Hematopoietic multipotent progenitor cell (in vitro differentiated cells): Measurements from ENCODE around the gene PALM. TPM values are rescaled to one million over a fixed set of nuclear protein-coding genes. Genes with fewer than 3 reads are reported as not detected.
"Not testable (repeated sequence)": the region's sequence is repeated elsewhere in the genome, so short reads cannot be mapped to it uniquely, and the experiment has no call there.

Source experiments
- DNase-seq, 3 donors: peaks; one replicate each; pipeline ENCODE4 v3.0.0-alpha.2; 2011 to 2015; ENCODE audit warnings: low read depth in 2 of 3, low spot score in 2 of 3
- total RNA-seq: library from RNA; depleted of rRNA; stranded (reverse); fragments of >200 nt; gene quantifications from one replicate; pipeline ENCODE4 v1.2.3, GENCODE V29; 2012

Gene PALM
- total RNA-seq, result 15.6 TPM

GRCh38 chr19:708154-709143 is at the start of gene PALM:
TSS of gene PALM (plus strand) at chr19:708935. CDS start at chr19:709147, 212 bp downstream.
- peak in 2 of 3 donors; percentile 43 to 65 for DNase-seq

DNA sequence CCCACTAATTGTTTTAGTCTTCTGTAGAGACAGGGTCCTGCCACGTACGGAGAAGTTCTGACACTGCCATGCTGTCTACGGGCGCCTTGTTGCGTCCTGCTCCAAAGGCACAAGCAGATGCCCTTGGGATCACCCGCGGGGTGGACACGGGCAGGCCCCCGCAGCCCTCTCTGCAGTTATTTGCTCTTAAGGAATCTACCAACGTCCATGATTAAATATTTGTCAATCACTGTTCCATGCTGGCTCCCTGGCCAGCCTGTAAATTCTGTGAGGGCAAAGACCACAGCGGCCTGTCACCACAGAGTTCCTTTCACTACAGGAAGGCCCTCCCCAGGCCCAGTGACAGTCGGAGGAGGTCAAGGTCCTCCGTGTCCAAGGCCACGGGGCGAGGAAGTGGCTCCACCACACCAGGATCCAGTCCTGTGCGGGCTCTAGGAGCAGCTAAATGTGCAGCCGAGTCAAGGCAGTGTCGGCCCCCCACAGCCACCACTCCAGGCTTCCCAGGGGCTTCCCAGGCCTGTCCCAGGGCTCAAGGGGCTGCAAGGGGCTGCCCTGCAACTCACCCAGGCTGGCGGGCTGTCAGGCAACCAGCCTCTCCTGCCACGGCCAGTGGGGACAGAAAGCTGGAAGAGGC is 47.8 kb upstream of the PALM start:
- DNase-seq, result no peak

GRCh38 chr19:661427-662196 is 47.1 kb upstream of the PALM start:
- peak; percentile 41 to 75 (median 58) for DNase-seq

- DNase-seq, result peak in 2 of 3 donors; percentile 55 to 69
Observed at GRCh38 chr19:662207-662961, 46.4 kb upstream of the PALM start.

- peak; percentile 85 to 88 (median 86) for DNase-seq
Observed at GRCh38 chr19:662962-663681, 45.6 kb upstream of the PALM start, which contains the start of gene RNF126. TSS of gene RNF126 (minus strand) at chr19:663214. CDS start at chr19:663121, 93 bp downstream.

GRCh38 chr19:663682-664117 is 45.0 kb upstream of the PALM start:
- no peak for DNase-seq

- DNase-seq, result peak; percentile 73 to 87 (median 86)
Observed at GRCh38 chr19:664913-665443, 43.8 kb upstream of the PALM start.

DNA sequence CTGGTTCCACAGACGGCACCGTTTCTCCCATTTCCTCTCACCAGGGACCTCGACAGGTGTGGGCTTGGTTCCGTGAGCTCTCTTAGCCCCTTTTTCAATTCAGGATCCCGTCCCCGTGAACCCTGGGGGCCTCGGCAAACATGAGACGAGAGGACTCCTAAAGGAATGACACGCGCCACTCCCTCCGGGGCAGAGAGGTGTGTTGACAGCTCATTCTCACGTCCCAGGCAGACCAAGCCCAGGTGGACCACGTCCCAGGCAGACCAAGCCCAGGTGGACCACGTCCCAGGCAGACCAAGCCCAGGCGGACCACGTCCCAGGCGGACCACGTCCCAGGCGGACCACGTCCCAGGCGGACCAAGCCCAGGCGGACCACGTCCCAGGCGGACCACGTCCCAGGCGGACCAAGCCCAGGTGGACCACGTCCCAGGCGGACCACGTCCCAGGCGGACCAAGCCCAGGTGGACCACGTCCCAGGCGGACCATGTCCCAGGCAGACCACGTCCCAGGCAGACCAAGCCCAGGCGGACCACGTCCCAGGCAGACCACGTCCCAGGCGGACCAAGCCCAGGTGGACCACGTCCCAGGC is 41.7 kb upstream of the PALM start:
- DNase-seq, result not testable (repeated sequence)

- DNase-seq, result peak in 2 of 3 donors; percentile 88 to 95
Observed at GRCh38 chr19:668675-669434, 39.9 kb upstream of the PALM start.

DNA sequence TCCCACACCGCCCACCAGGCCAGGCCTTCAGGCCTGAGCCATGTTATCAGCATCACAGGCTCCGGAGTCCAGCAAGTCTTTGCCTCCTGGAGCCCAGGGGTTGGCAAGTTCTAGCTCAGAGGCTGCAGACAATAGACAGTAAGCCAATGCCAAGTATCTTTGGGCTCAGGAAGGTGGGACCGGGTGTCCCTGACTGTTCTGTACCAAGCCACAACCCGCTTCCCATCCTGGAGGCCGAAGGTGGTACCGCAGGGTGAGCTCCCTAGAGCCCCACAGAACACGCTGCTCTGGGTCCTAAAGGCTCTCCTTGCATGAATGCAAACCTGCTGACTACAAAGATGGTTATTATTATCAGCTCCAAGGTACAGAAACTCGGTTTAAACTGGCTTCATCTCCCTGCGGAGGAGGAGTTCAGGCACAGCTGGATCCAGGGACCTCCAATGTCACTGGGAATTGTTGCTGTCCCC is 38.1 kb upstream of the PALM start:
- DNase-seq, result peak in 1 of 3 donors; percentile 53

DNA sequence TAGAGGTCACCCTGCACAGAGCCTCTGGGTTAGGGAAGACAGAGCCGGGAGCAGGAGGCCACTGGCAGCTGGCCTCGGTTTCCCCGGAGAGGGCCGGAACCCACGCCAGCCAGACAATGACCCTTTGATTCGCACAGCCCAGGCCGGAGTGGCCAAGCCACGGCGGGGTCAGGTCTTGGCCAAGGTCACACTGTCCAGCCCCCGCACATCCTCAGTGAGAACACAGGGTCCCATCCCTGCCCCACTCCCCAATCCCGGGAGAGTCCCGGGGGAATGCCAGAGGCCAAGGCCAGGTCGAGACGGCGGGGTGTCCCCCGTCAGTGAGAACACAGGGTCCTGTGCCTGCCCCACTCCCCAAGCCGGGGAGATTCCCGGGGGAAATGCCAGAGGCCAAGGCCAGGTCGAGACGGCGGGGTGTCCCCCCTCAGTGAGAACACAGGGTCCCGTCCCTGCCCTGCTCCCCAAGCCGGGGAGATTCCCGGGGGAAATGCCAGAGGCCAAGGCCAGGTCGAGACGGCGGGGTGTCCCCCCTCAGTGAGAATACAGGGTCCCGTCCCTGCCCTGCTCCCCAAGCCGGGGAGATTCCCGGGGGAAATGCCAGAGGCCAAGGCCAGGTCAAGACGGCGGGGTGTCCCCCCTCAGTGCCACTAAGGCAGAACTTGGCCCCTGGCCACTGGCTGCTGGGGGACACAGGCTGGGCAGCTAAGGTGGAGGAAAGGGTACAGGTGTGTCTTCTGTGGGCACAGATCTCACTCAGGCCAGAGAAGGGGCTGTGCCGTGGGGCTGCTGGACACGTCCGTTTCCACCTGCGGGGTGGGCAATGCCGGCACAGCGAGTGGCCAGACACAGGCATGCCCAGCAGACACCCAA is 34.2 kb upstream of the PALM start:
- no peak for DNase-seq

GRCh38 chr19:676007-676338 is 32.8 kb upstream of the PALM start:
- DNase-seq, result no peak

GRCh38 chr19:676339-677105 is 32.2 kb upstream of the PALM start, which contains the start of gene FSTL3:
TSS of gene FSTL3 (plus strand) at chr19:676392. CDS start at chr19:676424, 32 bp downstream.
- DNase-seq, result no peak

DNA sequence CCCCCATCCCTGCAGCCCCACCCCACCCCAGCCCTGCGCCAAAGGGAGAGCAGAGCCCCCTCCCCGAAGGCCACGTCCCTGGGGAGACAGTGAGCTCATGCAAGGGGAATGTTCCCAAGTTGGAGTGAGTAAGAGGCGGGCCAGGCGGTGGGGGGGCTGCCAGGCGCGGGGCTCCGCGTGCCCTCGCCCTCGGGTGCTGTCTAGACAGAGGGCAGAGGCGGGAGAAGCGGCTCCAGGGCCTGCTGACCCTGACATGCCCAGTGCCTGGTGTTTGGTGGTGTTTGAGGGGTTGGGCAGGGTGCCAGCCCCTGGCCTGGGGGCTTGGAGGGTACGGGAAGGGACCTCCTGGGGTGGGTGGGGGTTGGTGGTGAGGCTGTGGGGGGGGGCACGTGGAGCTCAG is 31.5 kb upstream of the PALM start:
- DNase-seq, result no peak

- DNase-seq, result no peak
Observed at GRCh38 chr19:677601-678436, 30.9 kb upstream of the PALM start.
